Coronary artery (tissue), 2 donors: Measurements from ENCODE around the gene PSMD13.

Experiments used
- DNase-seq: peaks from one replicate; pipeline ENCODE4 v3.0.0-alpha.2; 2017; ENCODE audit warnings: low spot score
- H3K27ac ChIP-seq, 2 donors: fragments of 200-600 bp; sonication (generic); one replicate each; pipeline ENCODE4 v1.5.1; 2016 to 2019
- H3K4me3 ChIP-seq: fragments of 200-600 bp; sonication (generic); 2 replicates; pipeline ENCODE4 v1.5.1; 2016; ENCODE audit warnings: mild to moderate bottlenecking, moderate library complexity
- CTCF ChIP-seq: fragments of 200-600 bp; sonication (generic); IDR thresholded peaks from one replicate; pipeline ENCODE4 v1.5.1; 2019; ENCODE audit warnings: antibody characterized with exemption

The PSMD13 gene

GRCh38 chr11:280706-281485 lies 44.1 kb downstream of the PSMD13 start:
- DNase-seq, result peak; percentile 65
- Histone ChIP-seq H3K27ac (no peak overlapping the region), H3K4me3 (peak overlapping the region; percentile 67)
- no peak for TF ChIP-seq CTCF

GRCh38 chr11:281486-282161 lies 44.8 kb downstream of the PSMD13 start:
- no peak for TF ChIP-seq CTCF
- H3K4me3 ChIP-seq, result peak overlapping the region; percentile 67
- DNase-seq, result peak; percentile 67
- H3K27ac ChIP-seq, result no peak overlapping the region

- no peak for TF ChIP-seq CTCF
- DNase-seq, result peak; percentile 68
- no peak overlapping the region for H3K4me3 ChIP-seq
- H3K27ac ChIP-seq, result no peak overlapping the region
Measured at GRCh38 chr11:282171-282570, 45.4 kb downstream of the PSMD13 start.

GRCh38 chr11:282630-283360 lies 46.0 kb downstream of the PSMD13 start:
- H3K27ac ChIP-seq, result no peak overlapping the region
- DNase-seq, result peak; percentile 64
- no peak overlapping the region for H3K4me3 ChIP-seq
- no peak for TF ChIP-seq CTCF

GRCh38 chr11:283405-284104 lies 46.8 kb downstream of the PSMD13 start:
- no peak for DNase-seq
- no peak overlapping the region for H3K4me3 ChIP-seq
- TF ChIP-seq CTCF, result no peak
- no peak overlapping the region for H3K27ac ChIP-seq

- TF ChIP-seq CTCF, result no peak
- Histone ChIP-seq H3K27ac (no peak overlapping the region), H3K4me3 (no peak overlapping the region)
- peak; percentile 68 for DNase-seq
Measured at GRCh38 chr11:284105-285020, 47.6 kb downstream of the PSMD13 start.
